Activated T-helper 9 cell treated with anti-CD3 and anti-CD28 coated beads, Interleukin-2, amount 50 U/mL, for 16 hours (primary cell): ENCODE data around the gene CBLC.
A peak's percentile ranks its signal among the peaks of the same experiment; 100 is the strongest.

Source experiments
- DNase-seq: peaks from one replicate; pipeline ENCODE4 v3.0.0-alpha.2; 2020; ENCODE audit warnings: low read depth

Gene CBLC

GRCh38 chr19:44746946-44747738 is 30.5 kb upstream of the CBLC start:
- DNase-seq, result peak; percentile 92

GRCh38 chr19:44747739-44748425 is 29.8 kb upstream of the CBLC start:
- no peak for DNase-seq

- DNase-seq, result peak; percentile 67
These were observed 29.1 kb upstream of the CBLC start, which contains the start of gene BCL3 for GRCh38 chr19:44748426-44749254. BCL3 (plus strand) TSS chr19:44748708; CDS start chr19:44748791, 83 bp downstream.

GRCh38 chr19:44749292-44749691 is 28.4 kb upstream of the CBLC start:
- no peak for DNase-seq

- no peak for DNase-seq
These were observed 27.7 kb upstream of the CBLC start for GRCh38 chr19:44749994-44750393.

- DNase-seq, result no peak
These were observed 25.4 kb upstream of the CBLC start for GRCh38 chr19:44752123-44752815.

GRCh38 chr19:44752816-44753625 is 24.7 kb upstream of the CBLC start:
- peak; percentile 91 for DNase-seq

- DNase-seq, result no peak
These were observed 24.1 kb upstream of the CBLC start for GRCh38 chr19:44753626-44753931.

GRCh38 chr19:44753932-44754749 is 23.5 kb upstream of the CBLC start:
- peak; percentile 65 for DNase-seq

GRCh38 chr19:44754750-44755080 is 23.0 kb upstream of the CBLC start:
- DNase-seq, result no peak

GRCh38 chr19:44755219-44755618 is 22.5 kb upstream of the CBLC start:
- no peak for DNase-seq

GRCh38 chr19:44756089-44756562 is 21.6 kb upstream of the CBLC start:
- no peak for DNase-seq

- DNase-seq, result no peak
These were observed 20.5 kb upstream of the CBLC start for GRCh38 chr19:44757057-44757734.

GRCh38 chr19:44757735-44758505 is 19.8 kb upstream of the CBLC start:
- no peak for DNase-seq

- no peak for DNase-seq
These were observed 19.1 kb upstream of the CBLC start for GRCh38 chr19:44758596-44758995.

- no peak for DNase-seq
These were observed 18.4 kb upstream of the CBLC start for GRCh38 chr19:44759083-44759804.

GRCh38 chr19:44762038-44762437 is 15.7 kb upstream of the CBLC start:
- DNase-seq, result no peak
